HUDEP-2 (cell line): ENCODE measurements around the gene CASS4.
"Not testable (repeated sequence)": the region's sequence is repeated elsewhere in the genome, so short reads cannot be mapped to it uniquely, and the experiment has no call there.

Experiments used
- DNase-seq, 76 experiments: peaks; one replicate each; lab custom pipeline; 2025; ENCODE audit not compliant: unreplicated experiment in 76 of 76; lab: John Stamatoyannopoulos, UW

The CASS4 gene

DNA sequence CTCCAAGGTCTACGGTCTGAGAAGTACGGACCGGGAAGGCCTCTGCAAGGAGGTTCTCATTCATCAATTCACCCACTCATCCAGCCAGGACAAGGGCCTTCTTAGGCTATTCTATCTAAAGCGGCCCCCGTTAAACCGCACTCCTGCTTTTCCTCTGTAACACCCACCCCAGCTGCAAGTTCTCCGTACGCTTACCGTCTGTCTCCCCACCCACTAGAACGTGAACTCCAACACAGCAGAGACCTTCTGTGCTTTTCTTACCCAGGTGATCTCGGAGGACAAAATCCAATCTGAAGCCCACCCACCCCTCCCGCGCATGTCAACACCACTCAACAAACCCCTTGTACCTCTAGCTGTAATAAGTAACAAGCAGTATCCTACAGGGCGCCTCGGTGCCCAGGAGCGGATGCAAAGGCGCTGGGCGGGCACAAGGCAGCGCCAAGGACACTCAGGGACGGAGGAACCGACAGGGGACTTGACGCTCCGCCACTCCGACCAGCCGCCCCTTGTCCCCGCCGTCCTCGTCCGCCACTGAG is 20.4 kb upstream of the CASS4 start:
- DNase-seq = peak in 4 of 76 experiments; percentile 39 to 56 (median 45)

- peak in 75 of 76 experiments; percentile 60 to 100 (median 99) for DNase-seq
Observed at GRCh38 chr20:56392132-56392880, 19.8 kb upstream of the CASS4 start, which contains the start of the genes AURKA and CSTF1. TSS of gene AURKA (minus strand) at chr20:56392215. CDS start at chr20:56388197, 4,018 bp downstream. TSS of gene CSTF1 (plus strand) at chr20:56392645. CDS start at chr20:56395553, 2,908 bp downstream.

DNA sequence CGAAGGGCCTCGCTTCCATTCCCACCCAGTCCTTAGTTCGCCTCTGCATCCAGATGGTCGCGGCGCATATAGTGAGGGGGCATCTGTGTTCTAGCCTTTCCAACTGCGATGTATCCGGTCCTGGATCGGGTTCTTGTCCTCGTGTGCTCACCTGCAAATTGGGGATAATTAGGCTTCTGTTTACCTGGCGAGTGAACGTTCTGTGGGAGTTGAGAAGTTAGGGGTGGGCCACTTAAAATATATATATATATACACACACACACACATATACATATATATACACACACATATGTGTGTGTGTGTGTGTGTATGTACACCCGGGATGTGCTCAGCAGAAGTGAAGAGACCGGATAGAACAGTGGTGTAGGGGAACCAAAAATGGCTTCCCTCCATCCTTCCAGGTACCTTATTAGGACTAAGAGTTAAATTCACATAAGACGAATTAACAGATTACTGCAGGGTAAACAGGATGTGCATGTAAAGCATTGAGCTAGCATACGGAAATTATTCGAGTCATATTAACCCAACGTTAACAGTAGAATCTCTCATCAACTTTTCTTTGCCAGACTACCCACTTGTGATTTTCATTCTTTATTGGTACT is 19.1 kb upstream of the CASS4 start:
- DNase-seq = no peak

GRCh38 chr20:56393653-56394052 is 18.4 kb upstream of the CASS4 start:
- DNase-seq = no peak

GRCh38 chr20:56395166-56395565 is 16.9 kb upstream of the CASS4 start:
- no peak for DNase-seq

GRCh38 chr20:56400001-56400640 is 11.9 kb upstream of the CASS4 start:
- DNase-seq = peak in 56 of 76 experiments; percentile 5 to 76 (median 40)

GRCh38 chr20:56403465-56403864 is 8.6 kb upstream of the CASS4 start:
- DNase-seq = no peak

GRCh38 chr20:56405356-56405755 is 6.7 kb upstream of the CASS4 start:
- DNase-seq = not testable (repeated sequence)

- DNase-seq = no peak
Observed at GRCh38 chr20:56406910-56407309, 5.2 kb upstream of the CASS4 start.

DNA sequence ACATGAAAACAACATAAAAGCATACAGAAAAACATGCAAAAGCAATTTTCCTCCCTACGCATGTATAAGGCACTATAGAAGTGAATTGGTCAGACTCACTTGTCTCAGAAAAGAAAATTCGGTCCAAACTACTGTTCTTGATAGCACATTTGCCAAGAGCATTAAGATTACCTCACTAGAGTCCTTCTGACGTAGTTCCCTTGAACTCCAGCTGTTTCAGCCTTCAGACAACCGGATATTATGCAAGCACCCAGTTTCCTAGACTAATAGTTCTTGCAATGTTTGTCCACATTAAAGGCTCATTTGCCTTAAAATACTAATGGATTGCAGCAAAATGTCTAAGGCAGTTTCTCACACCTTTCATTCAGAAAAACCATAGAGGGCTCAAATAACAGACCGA is 2.5 kb upstream of the CASS4 start:
- DNase-seq = no peak

- DNase-seq = no peak
Observed at GRCh38 chr20:56409956-56410355, 2.1 kb upstream of the CASS4 start.

DNA sequence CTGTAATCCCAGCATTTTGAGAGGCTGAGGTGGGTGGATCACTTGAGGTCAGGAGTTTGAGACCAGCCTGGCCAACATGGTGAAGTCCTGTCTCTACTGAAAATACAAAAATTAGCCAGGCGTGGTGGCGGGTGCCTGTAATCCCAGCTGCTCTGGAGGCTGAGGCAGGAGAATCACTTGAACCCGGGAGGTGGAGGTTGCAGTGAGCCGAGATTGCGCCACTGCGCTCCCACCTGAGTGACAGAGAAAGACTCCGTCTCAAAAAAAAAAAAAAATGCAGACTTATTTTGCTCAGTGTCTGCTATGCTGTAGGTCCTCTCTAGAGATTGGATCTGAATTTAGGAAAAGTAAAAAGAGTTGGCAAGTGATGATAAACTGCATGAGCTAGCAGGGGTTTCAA is 773 bp upstream of the CASS4 start:
- not testable (repeated sequence) for DNase-seq

- DNase-seq = peak in 1 of 76 experiments; percentile 25
Observed at GRCh38 chr20:56412473-56412790, 372 bp downstream of the CASS4 start.

DNA sequence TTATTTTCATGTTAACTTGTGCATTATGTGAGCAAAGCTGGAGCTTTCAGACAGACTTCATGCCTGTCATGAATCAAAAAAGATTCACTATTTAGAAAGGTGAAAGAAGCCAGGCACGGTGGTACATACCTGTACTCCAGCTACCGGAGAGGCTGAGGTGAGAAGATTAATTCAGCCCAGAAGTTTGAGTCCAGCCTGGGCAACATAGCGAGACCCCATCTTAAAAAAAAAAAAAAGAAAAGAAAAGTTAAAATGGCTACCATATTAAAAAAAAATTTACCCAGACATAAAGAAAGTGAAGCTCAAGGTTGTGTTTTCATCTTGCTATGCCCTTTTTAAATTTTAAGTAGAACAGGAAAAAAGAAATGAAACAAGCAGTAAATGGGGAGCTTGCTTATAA is 889 bp downstream of the CASS4 start:
- DNase-seq = no peak

DNA sequence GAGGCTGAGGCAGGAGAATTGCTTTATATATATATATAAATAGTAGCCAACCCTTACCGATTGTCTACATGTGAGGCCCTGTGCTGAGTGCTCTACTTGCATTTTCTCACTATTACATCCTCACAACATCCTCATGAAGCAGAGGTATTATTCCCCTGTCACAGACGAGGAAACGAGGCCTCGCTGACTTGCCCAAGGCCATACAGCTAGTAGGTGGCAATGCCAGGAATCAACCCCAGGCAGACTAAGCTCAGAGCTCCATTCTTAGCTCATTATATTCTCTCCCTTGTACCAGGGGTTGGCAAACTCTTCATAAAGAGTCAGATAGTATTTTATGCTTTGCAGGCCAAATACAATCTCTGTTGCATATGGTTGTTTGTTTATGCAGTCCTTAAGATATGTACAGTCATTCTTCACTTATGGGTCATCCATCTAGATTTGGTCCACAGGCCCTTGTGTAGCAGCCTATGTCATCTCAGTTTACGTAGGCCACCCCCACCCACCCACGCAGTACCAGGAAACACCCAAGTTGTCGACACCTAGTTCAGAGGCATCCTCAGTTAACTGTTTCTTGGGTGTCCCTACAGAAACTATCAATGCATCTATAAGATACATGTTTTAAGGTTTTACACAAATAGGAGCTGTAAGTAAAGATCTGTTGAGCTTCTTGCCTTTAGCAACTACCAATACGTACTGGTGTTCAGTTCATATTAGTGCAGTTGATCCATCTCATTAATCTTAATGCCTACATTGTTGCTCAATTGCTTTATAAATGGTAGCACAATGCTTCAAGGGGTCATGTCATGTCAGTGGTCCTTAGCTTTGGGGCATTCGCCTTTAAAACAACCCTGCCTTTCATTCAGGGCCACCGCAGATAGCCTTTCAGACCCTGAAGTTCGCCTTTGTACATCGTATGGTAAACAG is 3.0 kb downstream of the CASS4 start:
- DNase-seq = peak in 1 of 76 experiments; percentile 20

DNA sequence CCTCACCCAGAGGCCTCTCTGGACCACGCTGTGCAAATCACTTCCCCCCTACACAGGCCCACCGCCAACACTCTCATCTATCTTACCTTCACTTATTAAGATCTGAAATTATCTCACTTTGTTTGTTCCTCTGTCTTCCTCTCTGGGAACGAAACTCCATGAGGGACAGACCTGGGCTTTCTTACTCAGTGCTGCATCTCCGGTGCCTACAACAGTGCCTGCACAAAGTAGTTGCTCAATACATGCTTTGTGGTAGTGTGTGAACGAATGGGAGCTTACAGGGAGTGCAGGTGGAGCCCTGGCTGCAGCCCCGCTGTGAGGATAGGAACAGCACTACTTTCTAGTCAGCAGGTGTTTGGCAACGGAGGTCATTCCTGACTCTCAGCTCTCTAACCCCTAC is 5.3 kb downstream of the CASS4 start:
- DNase-seq = no peak

GRCh38 chr20:56417911-56418310 is 5.9 kb downstream of the CASS4 start:
- no peak for DNase-seq

DNA sequence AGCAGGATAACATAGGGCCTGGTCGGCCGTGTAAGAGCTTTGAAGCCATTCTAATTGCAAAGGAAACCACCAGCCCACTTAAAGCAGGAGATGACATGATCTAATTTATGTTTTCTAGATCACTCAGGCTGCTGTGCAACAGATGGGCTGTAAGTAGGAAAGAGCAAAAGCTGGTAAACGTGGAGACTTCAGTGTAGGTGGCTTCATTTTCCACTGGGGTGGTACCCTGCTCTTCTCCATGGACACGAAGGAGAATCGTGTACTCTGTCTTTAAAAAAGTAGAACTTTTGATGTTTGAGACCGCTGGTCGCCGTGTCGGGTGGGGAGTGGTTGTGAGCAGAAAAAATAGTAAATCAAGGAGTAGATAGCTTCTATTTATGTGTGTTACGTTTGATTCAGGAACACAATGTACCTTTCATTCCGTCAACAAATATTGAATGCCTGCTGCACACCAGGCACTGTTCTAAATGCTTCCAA is 6.4 kb downstream of the CASS4 start:
- DNase-seq = no peak

GRCh38 chr20:56420028-56420427 is 8.0 kb downstream of the CASS4 start:
- DNase-seq = no peak

- no peak for DNase-seq
Observed at GRCh38 chr20:56420940-56421688, 9.1 kb downstream of the CASS4 start.
